WTC11 (cell line): ENCODE measurements around the gene FBF1. TPM values are rescaled to one million over a fixed set of nuclear protein-coding genes. Genes with fewer than 3 reads are reported as not detected.

Experiments used
- AFF4 ChIP-seq: sonication (generic); formaldehyde crosslinking; IDR thresholded peaks from 2 replicates; pipeline ENCODE4 v1.8.1; 2023; ENCODE audit warnings: mild to moderate bottlenecking, missing genetic modification reagents, borderline replicate concordance
- AR ChIP-seq: fragments of 250-450 bp; sonication (Bioruptor Pico); IDR thresholded peaks from 2 replicates; pipeline ENCODE4 v1.9.0; 2021; ENCODE audit warnings: mild to moderate bottlenecking
- ATF1 ChIP-seq: sonication (generic); formaldehyde crosslinking; IDR thresholded peaks from 2 replicates; pipeline ENCODE4 v1.8.1; 2023; ENCODE audit warnings: mild to moderate bottlenecking, moderate library complexity, missing genetic modification reagents
- CBFB ChIP-seq: sonication (generic); formaldehyde crosslinking; IDR thresholded peaks from 2 replicates; pipeline ENCODE4 v1.8.1; 2022; ENCODE audit warnings: mild to moderate bottlenecking, low read depth, missing genetic modification reagents
- E2F4 ChIP-seq: sonication (generic); formaldehyde crosslinking; IDR thresholded peaks from 2 replicates; pipeline ENCODE4 v1.8.1; 2022; ENCODE audit warnings: low read depth, mild to moderate bottlenecking, moderate library complexity, missing genetic modification reagents, borderline replicate concordance
- ESRRA ChIP-seq: sonication (generic); formaldehyde crosslinking; IDR thresholded peaks from 2 replicates; pipeline ENCODE4 v1.8.1; 2022; ENCODE audit warnings: mild to moderate bottlenecking, missing genetic modification reagents, borderline replicate concordance
- ETV6 ChIP-seq: sonication (generic); formaldehyde crosslinking; IDR thresholded peaks from 2 replicates; pipeline ENCODE4 v1.8.1; 2022; ENCODE audit warnings: mild to moderate bottlenecking, missing genetic modification reagents
- FOXK1 ChIP-seq: sonication (generic); formaldehyde crosslinking; IDR thresholded peaks from 2 replicates; pipeline ENCODE4 v1.8.0; 2022; ENCODE audit warnings: mild to moderate bottlenecking, moderate library complexity, missing genetic modification reagents
- FOXP4 ChIP-seq: sonication (generic); formaldehyde crosslinking; IDR thresholded peaks from 2 replicates; pipeline ENCODE4 v1.8.0; 2022; ENCODE audit warnings: mild to moderate bottlenecking, missing genetic modification reagents
- GABPB1 ChIP-seq: sonication (generic); formaldehyde crosslinking; IDR thresholded peaks from 2 replicates; pipeline ENCODE4 v1.8.1; 2023; ENCODE audit warnings: mild to moderate bottlenecking, missing genetic modification reagents
- GTF2I ChIP-seq: fragments of 250-450 bp; sonication (Bioruptor Pico); conservative IDR thresholded peaks from 2 replicates; pipeline ENCODE4 v1.4.0; 2021; ENCODE audit warnings: mild to moderate bottlenecking
- HMGA2 ChIP-seq: fragments of 250-450 bp; sonication (Bioruptor Pico); IDR thresholded peaks from 2 replicates; pipeline ENCODE4 v1.4.0; 2021; ENCODE audit warnings: mild to moderate bottlenecking, moderate library complexity
- HMGXB4 ChIP-seq: sonication (generic); formaldehyde crosslinking; IDR thresholded peaks from 2 replicates; pipeline ENCODE4 v1.8.1; 2023; ENCODE audit warnings: mild to moderate bottlenecking, moderate library complexity, missing genetic modification reagents
- KAT7 ChIP-seq: sonication (generic); formaldehyde crosslinking; IDR thresholded peaks from 2 replicates; pipeline ENCODE4 v1.8.1; 2023; ENCODE audit warnings: missing genetic modification reagents, mild to moderate bottlenecking, borderline replicate concordance
- NFE2L1 ChIP-seq: sonication (generic); formaldehyde crosslinking; IDR thresholded peaks from 2 replicates; pipeline ENCODE4 v1.8.1; 2023; ENCODE audit warnings: missing genetic modification reagents
- OVOL2 ChIP-seq: fragments of 250-450 bp; sonication (Bioruptor Pico); IDR thresholded peaks from 2 replicates; pipeline ENCODE4 v1.9.0; 2021; ENCODE audit warnings: mild to moderate bottlenecking, borderline replicate concordance
- PRDM15 ChIP-seq: sonication (generic); formaldehyde crosslinking; IDR thresholded peaks from 2 replicates; pipeline ENCODE4 v1.8.0; 2022; ENCODE audit warnings: missing genetic modification reagents
- RELA ChIP-seq: sonication (generic); formaldehyde crosslinking; IDR thresholded peaks from 2 replicates; pipeline ENCODE4 v1.8.1; 2022; ENCODE audit warnings: missing genetic modification reagents, mild to moderate bottlenecking, borderline replicate concordance
- SP1 ChIP-seq: sonication (generic); formaldehyde crosslinking; conservative IDR thresholded peaks from 2 replicates; pipeline ENCODE4 v1.8.1; 2022; ENCODE audit warnings: missing genetic modification reagents
- USF1 ChIP-seq: sonication (generic); formaldehyde crosslinking; IDR thresholded peaks from 2 replicates; pipeline ENCODE4 v1.8.0; 2022; ENCODE audit warnings: mild to moderate bottlenecking, missing genetic modification reagents
- ZNF121 ChIP-seq: sonication (generic); formaldehyde crosslinking; IDR thresholded peaks from 2 replicates; pipeline ENCODE4 v1.8.0; 2023; ENCODE audit warnings: missing genetic modification reagents
- ZNF138 ChIP-seq: sonication (generic); formaldehyde crosslinking; conservative IDR thresholded peaks from 2 replicates; pipeline ENCODE4 v1.8.1; 2022; ENCODE audit warnings: mild to moderate bottlenecking, moderate library complexity, missing genetic modification reagents
- ZNF263 ChIP-seq: sonication (generic); formaldehyde crosslinking; IDR thresholded peaks from 2 replicates; pipeline ENCODE4 v1.8.1; 2022; ENCODE audit warnings: low read depth, mild to moderate bottlenecking, moderate library complexity, missing genetic modification reagents
- ZNF317 ChIP-seq: sonication (generic); formaldehyde crosslinking; IDR thresholded peaks from 2 replicates; pipeline ENCODE4 v1.8.1; 2023; ENCODE audit warnings: low read depth, mild to moderate bottlenecking, moderate library complexity, missing genetic modification reagents, borderline replicate concordance
- total RNA-seq: library from RNA; stranded (reverse); gene quantifications from 3 replicates; pipeline ENCODE4 v1.2.3, GENCODE V29; 2021

FBF1 gene
- total RNA-seq, 1 experiment from 2014 or later, result 19.8 TPM

GRCh38 chr17:75877752-75878173, 63.1 kb downstream of the FBF1 start (continued):
- no peak for TF ChIP-seq RELA
- no peak for TF ChIP-seq GTF2I
- TF ChIP-seq OVOL2 (CRISPR knock-in tag), result no peak
- TF ChIP-seq ZNF263, result no peak
- TF ChIP-seq NFE2L1, result no peak
- no peak for TF ChIP-seq USF1
- peak; percentile 100 for TF ChIP-seq ZNF121 (CRISPR knock-in tag)
- TF ChIP-seq HMGA2 (CRISPR knock-in tag), result no peak
- peak; percentile 44; the same call in 1 of the 2 replicates for TF ChIP-seq ESRRA (CRISPR knock-in tag)
- peak; percentile 30; the same call in 1 of the 2 replicates for TF ChIP-seq FOXK1 (CRISPR knock-in tag)
- 0 out of 2 replicates have a peak, but pooled peaks have one; percentile 15 for TF ChIP-seq ZNF317
- no peak for TF ChIP-seq CBFB
- no peak for TF ChIP-seq E2F4 (CRISPR knock-in tag)
- peak; percentile 36; the same call in 1 of the 2 replicates for TF ChIP-seq ETV6 (CRISPR knock-in tag)
- TF ChIP-seq AR (CRISPR knock-in tag), result no peak
- peak; percentile 80; the same call in 1 of the 2 replicates for TF ChIP-seq FOXP4 (CRISPR knock-in tag)
- no peak for TF ChIP-seq AFF4 (CRISPR knock-in tag)
- TF ChIP-seq GABPB1 (CRISPR knock-in tag), result peak; percentile 9; the same call in 1 of the 2 replicates
- TF ChIP-seq ZNF138 (CRISPR knock-in tag), result no peak; the same call in 1 of the 2 replicates
- TF ChIP-seq SP1 (CRISPR knock-in tag), result peak; percentile 47; the same call in 1 of the 2 replicates
- peak; percentile 81 for TF ChIP-seq HMGXB4 (CRISPR knock-in tag)
- no peak; the same call in 1 of the 2 replicates for TF ChIP-seq ATF1 (CRISPR knock-in tag)
- TF ChIP-seq KAT7, result no peak
- TF ChIP-seq PRDM15 (CRISPR knock-in tag), result no peak
